HepG2 (cell line): Measurements from ENCODE around the gene C2orf15. TPM values are rescaled to one million over a fixed set of nuclear protein-coding genes. Genes with fewer than 3 reads are reported as not detected.

ENCODE experiments used
- CREM ChIP-seq, 2 experiments: sonication (generic) in 1 of 2; formaldehyde crosslinking in 1 of 2; IDR thresholded peaks; 2 replicates each; pipeline versions ENCODE4 v1.4.0 to v1.6.1; 2016 to 2020; ENCODE audit warnings: antibody characterized with exemption in 1 of 2, mild to moderate bottlenecking in 1 of 2, missing genetic modification reagents in 1 of 2
- DNMT3B ChIP-seq: conservative IDR thresholded peaks from 2 replicates; pipeline ENCODE4 v1.6.1; 2016; ENCODE audit warnings: missing biosample characterization, control low read depth
- EP300 ChIP-seq, 3 experiments: sonication (generic) in 1 of 3; formaldehyde crosslinking in 1 of 3; IDR thresholded peaks; 2 replicates each; pipeline versions ENCODE4 v1.5.1 to v1.6.1; 2011 to 2020; ENCODE audit warnings: low read depth in 2 of 3, low read length in 2 of 3, borderline replicate concordance in 1 of 3, improper control_type of control experiment in 1 of 3, mild to moderate bottlenecking in 1 of 3, missing genetic modification reagents in 1 of 3, moderate library complexity in 1 of 3
- ETV6 ChIP-seq: sonication (generic); formaldehyde crosslinking; conservative IDR thresholded peaks from 2 replicates; pipeline ENCODE4 v1.4.0; 2020; ENCODE audit warnings: missing genetic modification reagents
- GPN1 ChIP-seq: sonication (generic); formaldehyde crosslinking; IDR thresholded peaks from 2 replicates; pipeline ENCODE4 v1.5.1; 2020; ENCODE audit warnings: missing genetic modification reagents, borderline replicate concordance
- IKZF1 ChIP-seq: fragments of 450-650 bp; IDR thresholded peaks from 2 replicates; pipeline ENCODE4 v1.7.1; 2016
- ISX ChIP-seq: sonication (generic); formaldehyde crosslinking; conservative IDR thresholded peaks from 2 replicates; pipeline ENCODE4 v1.5.0; 2020; ENCODE audit warnings: missing genetic modification reagents
- KAT7 ChIP-seq: IDR thresholded peaks from 2 replicates; pipeline ENCODE4 v1.6.1; 2018; ENCODE audit warnings: borderline replicate concordance, missing compliant biosample characterization
- KDM4B ChIP-seq: sonication (generic); formaldehyde crosslinking; IDR thresholded peaks from 2 replicates; pipeline ENCODE4 v1.4.0; 2020; ENCODE audit warnings: missing genetic modification reagents
- KLF15 ChIP-seq: sonication (generic); formaldehyde crosslinking; IDR thresholded peaks from 2 replicates; pipeline ENCODE4 v1.8.1; 2023; ENCODE audit warnings: borderline replicate concordance, mild to moderate bottlenecking, inconsistent platforms, missing genetic modification reagents, mixed read lengths
- MAFF ChIP-seq: IDR thresholded peaks from 2 replicates; pipeline ENCODE4 v1.6.1; 2011; ENCODE audit warnings: low read depth, low read length, improper control_type of control experiment
- NPAS2 ChIP-seq: sonication (generic); formaldehyde crosslinking; IDR thresholded peaks from 2 replicates; pipeline ENCODE4 v1.8.0; 2022; ENCODE audit warnings: mild to moderate bottlenecking, missing genetic modification reagents, borderline replicate concordance
- SOX5 ChIP-seq: IDR thresholded peaks from 2 replicates; pipeline ENCODE4 v1.6.1; 2016; ENCODE audit warnings: borderline replicate concordance
- SUZ12 ChIP-seq: fragments of 150-350 bp; IDR thresholded peaks from 2 replicates; pipeline ENCODE4 v1.6.1; 2014; ENCODE audit warnings: low read depth, low read length
- ZC3H13 ChIP-seq: sonication (generic); formaldehyde crosslinking; IDR thresholded peaks from 2 replicates; pipeline ENCODE4 v1.8.1; 2023; ENCODE audit warnings: mild to moderate bottlenecking, missing genetic modification reagents, moderate library complexity
- ZNF136 ChIP-seq: sonication (generic); formaldehyde crosslinking; IDR thresholded peaks from 2 replicates; pipeline ENCODE4 v1.8.1; 2022; ENCODE audit warnings: low read depth, mild to moderate bottlenecking, moderate library complexity, missing genetic modification reagents
- ZNF234 ChIP-seq: sonication (generic); formaldehyde crosslinking; conservative IDR thresholded peaks from 2 replicates; pipeline ENCODE4 v1.5.1; 2020; ENCODE audit warnings: mild to moderate bottlenecking, missing genetic modification reagents
- ZNF235 ChIP-seq: sonication (generic); formaldehyde crosslinking; IDR thresholded peaks from 2 replicates; pipeline ENCODE4 v1.8.1; 2023; ENCODE audit warnings: mild to moderate bottlenecking, missing genetic modification reagents, borderline replicate concordance
- ZNF451 ChIP-seq: sonication (generic); formaldehyde crosslinking; IDR thresholded peaks from 2 replicates; pipeline ENCODE4 v1.5.0; 2020; ENCODE audit warnings: mild to moderate bottlenecking, missing genetic modification reagents
- polyA plus RNA-seq, 8 experiments: library from polyadenylated mRNA; depleted of rRNA in 3 of 8; stranded (reverse) in 7 of 8; unstranded in 1 of 8; fragments of >200 nt; fragmentation: Illumina TruSeq in 4 of 8; extraction: Trizol in 4 of 8; gene quantifications; 2 replicates each; pipeline versions ENCODE4 v1.2.1 to v1.2.3, GENCODE V29; 2011 to 2016; ENCODE audit warnings: low read depth in 4 of 8, missing spikeins in 1 of 8, mixed read lengths in 1 of 8; ENCODE audit not compliant: insufficient read depth in 1 of 8
- total RNA-seq, 5 experiments: library from RNA; depleted of rRNA; stranded (reverse); fragments of >200 nt; fragmentation: Illumina TruSeq; extraction: Trizol; gene quantifications; 2 replicates each; pipeline ENCODE4 v1.2.3, GENCODE V29; 2016; ENCODE audit warnings: low read depth in 1 of 5
- TF ChIP-seq, protein P1 (sequence below), 2 experiments: fragments of 450-650 bp in 1 of 2; sonication (generic) in 1 of 2; formaldehyde crosslinking; IDR thresholded peaks; 2 replicates each; pipeline versions ENCODE4 v1.5.0 to v1.8.0; 2020 to 2022; ENCODE audit warnings: mild to moderate bottlenecking in 1 of 2, missing genetic modification reagents in 1 of 2
- TF ChIP-seq, protein P2 (sequence below): IDR thresholded peaks from 2 replicates; pipeline ENCODE4 v1.6.1; 2016; ENCODE audit warnings: missing compliant biosample characterization, missing genetic modification reagents, borderline replicate concordance
- TF ChIP-seq, protein P3 (sequence below): sonication (generic); formaldehyde crosslinking; IDR thresholded peaks from 2 replicates; pipeline ENCODE4 v1.5.0; 2020; ENCODE audit warnings: missing genetic modification reagents, mild to moderate bottlenecking, borderline replicate concordance
- TF ChIP-seq, protein P4 (sequence below): sonication (generic); formaldehyde crosslinking; IDR thresholded peaks from 2 replicates; pipeline ENCODE4 v1.4.0; 2020; ENCODE audit warnings: missing genetic modification reagents, borderline replicate concordance

C2orf15 gene
- total and polyA plus RNA-seq, 2 of the 13 experiments (the other 11 are each of a cell fraction or from before 2014, with no cell fraction given): 5.5 to 8.3 TPM

- TF ChIP-seq, protein P1, sequence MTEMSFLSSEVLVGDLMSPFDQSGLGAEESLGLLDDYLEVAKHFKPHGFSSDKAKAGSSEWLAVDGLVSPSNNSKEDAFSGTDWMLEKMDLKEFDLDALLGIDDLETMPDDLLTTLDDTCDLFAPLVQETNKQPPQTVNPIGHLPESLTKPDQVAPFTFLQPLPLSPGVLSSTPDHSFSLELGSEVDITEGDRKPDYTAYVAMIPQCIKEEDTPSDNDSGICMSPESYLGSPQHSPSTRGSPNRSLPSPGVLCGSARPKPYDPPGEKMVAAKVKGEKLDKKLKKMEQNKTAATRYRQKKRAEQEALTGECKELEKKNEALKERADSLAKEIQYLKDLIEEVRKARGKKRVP (CRISPR knock-in tag; IDR thresholded peaks at IDR 0.05): peak in 1 of 2 experiments; percentile 84; a peak in 2 of 4 replicates
- no peak; the same call in 1 of the 2 replicates for TF ChIP-seq MAFF
- TF ChIP-seq SOX5 (CRISPR knock-in tag): peak; percentile 70
- TF ChIP-seq, protein P2, sequence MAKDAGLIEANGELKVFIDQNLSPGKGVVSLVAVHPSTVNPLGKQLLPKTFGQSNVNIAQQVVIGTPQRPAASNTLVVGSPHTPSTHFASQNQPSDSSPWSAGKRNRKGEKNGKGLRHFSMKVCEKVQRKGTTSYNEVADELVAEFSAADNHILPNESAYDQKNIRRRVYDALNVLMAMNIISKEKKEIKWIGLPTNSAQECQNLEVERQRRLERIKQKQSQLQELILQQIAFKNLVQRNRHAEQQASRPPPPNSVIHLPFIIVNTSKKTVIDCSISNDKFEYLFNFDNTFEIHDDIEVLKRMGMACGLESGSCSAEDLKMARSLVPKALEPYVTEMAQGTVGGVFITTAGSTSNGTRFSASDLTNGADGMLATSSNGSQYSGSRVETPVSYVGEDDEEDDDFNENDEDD (CRISPR knock-in tag): 0 out of 2 replicates have a peak, but pooled peaks have one; percentile 46
- TF ChIP-seq ETV6 (CRISPR knock-in tag): peak; percentile 99
- TF ChIP-seq, protein P3, sequence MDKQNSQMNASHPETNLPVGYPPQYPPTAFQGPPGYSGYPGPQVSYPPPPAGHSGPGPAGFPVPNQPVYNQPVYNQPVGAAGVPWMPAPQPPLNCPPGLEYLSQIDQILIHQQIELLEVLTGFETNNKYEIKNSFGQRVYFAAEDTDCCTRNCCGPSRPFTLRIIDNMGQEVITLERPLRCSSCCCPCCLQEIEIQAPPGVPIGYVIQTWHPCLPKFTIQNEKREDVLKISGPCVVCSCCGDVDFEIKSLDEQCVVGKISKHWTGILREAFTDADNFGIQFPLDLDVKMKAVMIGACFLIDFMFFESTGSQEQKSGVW (CRISPR knock-in tag): 0 out of 2 replicates have a peak, but pooled peaks have one; percentile 55
- TF ChIP-seq GPN1: 0 out of 2 replicates have a peak, but pooled peaks have one; percentile 16
- peak; percentile 95 for TF ChIP-seq KAT7
- no peak for TF ChIP-seq ZNF235 (CRISPR knock-in tag)
- no peak for TF ChIP-seq NPAS2 (CRISPR knock-in tag)
- TF ChIP-seq KDM4B (CRISPR knock-in tag): peak; percentile 98
- TF ChIP-seq SUZ12: no peak
- TF ChIP-seq, protein P4, sequence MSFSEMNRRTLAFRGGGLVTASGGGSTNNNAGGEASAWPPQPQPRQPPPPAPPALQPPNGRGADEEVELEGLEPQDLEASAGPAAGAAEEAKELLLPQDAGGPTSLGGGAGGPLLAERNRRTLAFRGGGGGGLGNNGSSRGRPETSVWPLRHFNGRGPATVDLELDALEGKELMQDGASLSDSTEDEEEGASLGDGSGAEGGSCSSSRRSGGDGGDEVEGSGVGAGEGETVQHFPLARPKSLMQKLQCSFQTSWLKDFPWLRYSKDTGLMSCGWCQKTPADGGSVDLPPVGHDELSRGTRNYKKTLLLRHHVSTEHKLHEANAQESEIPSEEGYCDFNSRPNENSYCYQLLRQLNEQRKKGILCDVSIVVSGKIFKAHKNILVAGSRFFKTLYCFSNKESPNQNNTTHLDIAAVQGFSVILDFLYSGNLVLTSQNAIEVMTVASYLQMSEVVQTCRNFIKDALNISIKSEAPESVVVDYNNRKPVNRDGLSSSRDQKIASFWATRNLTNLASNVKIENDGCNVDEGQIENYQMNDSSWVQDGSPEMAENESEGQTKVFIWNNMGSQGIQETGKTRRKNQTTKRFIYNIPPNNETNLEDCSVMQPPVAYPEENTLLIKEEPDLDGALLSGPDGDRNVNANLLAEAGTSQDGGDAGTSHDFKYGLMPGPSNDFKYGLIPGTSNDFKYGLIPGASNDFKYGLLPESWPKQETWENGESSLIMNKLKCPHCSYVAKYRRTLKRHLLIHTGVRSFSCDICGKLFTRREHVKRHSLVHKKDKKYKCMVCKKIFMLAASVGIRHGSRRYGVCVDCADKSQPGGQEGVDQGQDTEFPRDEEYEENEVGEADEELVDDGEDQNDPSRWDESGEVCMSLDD (CRISPR knock-in tag): peak; percentile 62; the same call in 1 of the 2 replicates
- peak; percentile 97; the same call in 1 of the 2 replicates for TF ChIP-seq ZNF136 (CRISPR knock-in tag)
- no peak; the same call in 1 of the 2 replicates for TF ChIP-seq ZNF451
- peak; percentile 91 for TF ChIP-seq ZC3H13 (CRISPR knock-in tag)
- no peak for TF ChIP-seq ZNF234 (CRISPR knock-in tag)
- peak; percentile 47 to 72 for TF ChIP-seq EP300 (IDR thresholded peaks at IDR 0.05; ENCODE audit: low read depth in 2 of 2, low read length in 2 of 2)
- peak; percentile 42; the same call in 1 of the 2 replicates for TF ChIP-seq EP300 (CRISPR knock-in tag; IDR thresholded peaks at IDR 0.05; ENCODE audit: borderline replicate concordance)
- peak; percentile 98 for TF ChIP-seq DNMT3B
- no peak; the same call in 1 of the 2 replicates for TF ChIP-seq ISX (CRISPR knock-in tag)
- TF ChIP-seq CREM (IDR thresholded peaks at IDR 0.05): peak; percentile 90
- TF ChIP-seq CREM (CRISPR knock-in tag; IDR thresholded peaks at IDR 0.05): no peak
- 0 out of 2 replicates have a peak, but pooled peaks have one; percentile 58 for TF ChIP-seq KLF15 (CRISPR knock-in tag)
- TF ChIP-seq IKZF1: no peak
Observed at GRCh38 chr2:99180755-99181623, 39.5 kb downstream of the C2orf15 start, which contains the start of the genes MITD1 and MRPL30 (continued).
